K562 (cell line): ENCODE data around the gene QPCT. TPM values are rescaled to one million over a fixed set of nuclear protein-coding genes. Genes with fewer than 3 reads are reported as not detected.

Experiments
- ATAC-seq: fragments of 200-7000 bp; cut with Tn5 transposase; 3 replicates; pipeline ENCODE4 v1.9.1; 2020; ENCODE audit warnings: moderate library complexity
- Bru-seq: library from RNA; stranded (reverse); fragments of 400-500 nt; gene quantifications from one replicate; lab custom pipeline; 2021; lab: Mats Ljungman, UMichigan
- BruChase-seq, 2 experiments: library from RNA; stranded (reverse); fragments of 400-500 nt; gene quantifications; one replicate each; lab custom pipeline; 2021; lab: Mats Ljungman, UMichigan
- BruUV-seq: library from RNA; stranded (reverse); fragments of 400-500 nt; replicated peaks from 2 replicates; lab custom pipeline; 2021; lab: Mats Ljungman, UMichigan
- CTCF ChIA-PET: fragments of 300-600 bp; formaldehyde crosslinking; extraction: SDS; loops from one replicate; lab custom pipeline; 2021; ENCODE audit warnings: low intra/inter-chr PET ratio; lab: Yijun Ruan, JAX
- POLR2A ChIA-PET: fragments of 300-600, 350-650 bp; sonication (Branson Sonifier 250); formaldehyde crosslinking; extraction: SDS; loops from one replicate; lab custom pipeline; 2021; ENCODE audit warnings: antibody characterized with exemption, inconsistent platforms; lab: Yijun Ruan, JAX
- DNase-seq, 4 experiments: peaks; one replicate each; pipeline versions ENCODE4 v3.0.0 to v3.0.0-alpha.2; 2011 to 2018; ENCODE audit warnings: low spot score in 3 of 4, mixed read lengths in 3 of 4; ENCODE audit errors: extremely low read depth in 1 of 4
- FAIRE-seq: peaks from 2 replicates; lab custom pipeline; 2011; peaks lifted over from hg19 to GRCh38; lab: Jason Lieb, UNC
- H2AFZ ChIP-seq: 2 replicates; pipeline ENCODE4 v1.6.0; 2011; ENCODE audit warnings: low read depth, low read length, control low read depth, inconsistent platforms
- H3K27ac ChIP-seq: fragments of 200-600 bp; 3 replicates; pipeline ENCODE4 v1.8.0; 2011; ENCODE audit warnings: low read depth, mild to moderate bottlenecking, control low read depth, inconsistent platforms, low read length, moderate library complexity, mixed read lengths; ENCODE audit errors: extremely low read depth
- H3K27me3 ChIP-seq, 2 experiments: fragments of 300-600 bp in 1 of 2; 2 replicates in 1 of 2; 3 replicates in 1 of 2; pipeline versions ENCODE4 v1.6.0 to v1.8.0; 2011; ENCODE audit warnings: inconsistent platforms in 2 of 2, low read length in 2 of 2, mild to moderate bottlenecking in 1 of 2, mixed read lengths in 1 of 2, moderate library complexity in 1 of 2; ENCODE audit not compliant: control insufficient read depth in 2 of 2, insufficient read depth in 2 of 2
- H3K36me3 ChIP-seq: fragments of 300-600 bp; 3 replicates; pipeline ENCODE4 v1.8.0; 2011; ENCODE audit warnings: mild to moderate bottlenecking, low read length, inconsistent platforms; ENCODE audit not compliant: control insufficient read depth, insufficient read depth
- H3K4me1 ChIP-seq, 2 experiments: fragments of 200-600 bp in 1 of 2; replicated peaks in 1 of 2; 2 replicates in 1 of 2; 3 replicates in 1 of 2; pipeline versions ENCODE4 v1.5.1 to v1.8.0; 2011; ENCODE audit warnings: inconsistent platforms in 2 of 2, low read length in 2 of 2, mild to moderate bottlenecking in 1 of 2, mixed read lengths in 1 of 2, moderate library complexity in 1 of 2; ENCODE audit not compliant: control insufficient read depth in 2 of 2, insufficient read depth in 2 of 2
- H3K4me2 ChIP-seq: 2 replicates; pipeline ENCODE4 v1.6.1; 2011; ENCODE audit warnings: low read length, control low read depth, inconsistent platforms, mixed read lengths; ENCODE audit not compliant: insufficient read depth
- H3K4me3 ChIP-seq: fragments of 200-600 bp; sonication (generic), shearing (Covaris generic); 2 replicates; pipeline ENCODE4 v1.5.1; 2016; ENCODE audit warnings: control low read depth, inconsistent platforms
- H3K79me2 ChIP-seq: fragments of 200-600 bp; 3 replicates; pipeline ENCODE4 v1.8.0; 2011; ENCODE audit warnings: low read length, inconsistent platforms; ENCODE audit not compliant: control insufficient read depth, insufficient read depth
- H3K9ac ChIP-seq, 2 experiments: 2 replicates each; pipeline versions ENCODE4 v1.6.0 to v1.6.1; 2011; ENCODE audit warnings: low read depth in 2 of 2, low read length in 2 of 2, control low read depth in 1 of 2, inconsistent platforms in 1 of 2, mild to moderate bottlenecking in 1 of 2, mixed read lengths in 1 of 2; ENCODE audit not compliant: insufficient read depth in 1 of 2
- H3K9me1 ChIP-seq: one replicate; pipeline ENCODE4 v1.6.0; 2011; ENCODE audit warnings: inconsistent platforms, mild to moderate bottlenecking, low read length, moderate library complexity; ENCODE audit not compliant: control insufficient read depth, insufficient read depth
- H3K9me3 ChIP-seq: replicated peaks from 2 replicates; pipeline ENCODE4 v1.5.1; 2011; ENCODE audit warnings: low read depth, low read length, inconsistent platforms; ENCODE audit not compliant: control insufficient read depth, insufficient read depth
- H4K20me1 ChIP-seq: replicated peaks from 2 replicates; pipeline ENCODE4 v1.6.1; 2011; ENCODE audit warnings: low read length, inconsistent platforms, mixed read lengths; ENCODE audit not compliant: control insufficient read depth, insufficient read depth
- CREM ChIP-seq: IDR thresholded peaks from 2 replicates; pipeline ENCODE4 v1.6.1; 2014; ENCODE audit warnings: antibody characterized with exemption, low read depth
- DACH1 ChIP-seq: fragments of 450-650 bp; IDR thresholded peaks from 2 replicates; pipeline ENCODE4 v1.6.1; 2018; ENCODE audit not compliant: partially characterized antibody
- EGR1 ChIP-seq: fragments of 450-650 bp; conservative IDR thresholded peaks from 2 replicates; pipeline ENCODE4 v1.6.1; 2017; ENCODE audit warnings: mild to moderate bottlenecking
- ESRRB ChIP-seq: fragments of 250-450 bp; sonication (Bioruptor Pico); IDR thresholded peaks from 2 replicates; pipeline ENCODE4 v1.5.0; 2020; ENCODE audit warnings: mild to moderate bottlenecking, moderate library complexity, borderline replicate concordance
- JUND ChIP-seq, 2 experiments: IDR thresholded peaks; 2 replicates in 1 of 2; 3 replicates in 1 of 2; pipeline ENCODE4 v1.6.1; 2011; ENCODE audit warnings: borderline replicate concordance in 2 of 2, low read depth in 2 of 2, low read length in 2 of 2, improper control_type of control experiment in 1 of 2, missing biosample characterization in 1 of 2, missing genetic modification characterization in 1 of 2, missing genetic modification reagents in 1 of 2
- MAZ ChIP-seq, 2 experiments: fragments of 450-650 bp in 1 of 2; sonication (generic) in 1 of 2; formaldehyde crosslinking; IDR thresholded peaks in 1 of 2; conservative IDR thresholded peaks in 1 of 2; 2 replicates each; pipeline versions ENCODE4 v1.4.0 to v1.5.0; 2020; ENCODE audit warnings: mild to moderate bottlenecking in 1 of 2, missing genetic modification reagents in 1 of 2
- NCOA2 ChIP-seq, 2 experiments: fragments of 450-650 bp; IDR thresholded peaks; 2 replicates each; pipeline ENCODE4 v1.6.1; 2018; ENCODE audit warnings: mild to moderate bottlenecking in 2 of 2, moderate library complexity in 1 of 2; ENCODE audit not compliant: partially characterized antibody in 2 of 2
- PHF21A ChIP-seq: fragments of 450-650 bp; IDR thresholded peaks from 2 replicates; pipeline ENCODE4 v1.6.1; 2017; ENCODE audit warnings: low read depth, borderline replicate concordance
- SMAD4 ChIP-seq: fragments of 250-450 bp; sonication (Bioruptor Pico); conservative IDR thresholded peaks from 2 replicates; pipeline ENCODE4 v1.8.0; 2021; ENCODE audit warnings: inconsistent platforms, mild to moderate bottlenecking, moderate library complexity
- VEZF1 ChIP-seq: fragments of 200-800 bp; sonication (Bioruptor generic); IDR thresholded peaks from 2 replicates; pipeline ENCODE4 v1.6.1; 2017; ENCODE audit warnings: missing genetic modification characterization, missing compliant biosample characterization
- ZNF12 ChIP-seq: sonication (generic); formaldehyde crosslinking; IDR thresholded peaks from 2 replicates; pipeline ENCODE4 v1.4.0; 2020; ENCODE audit warnings: mild to moderate bottlenecking, missing genetic modification reagents
- ZNF121 ChIP-seq: sonication (generic); formaldehyde crosslinking; conservative IDR thresholded peaks from 2 replicates; pipeline ENCODE4 v1.8.0; 2022; ENCODE audit warnings: missing genetic modification reagents
- ZNF165 ChIP-seq: fragments of 250-450 bp; sonication (Bioruptor Pico); IDR thresholded peaks from 2 replicates; pipeline ENCODE4 v1.4.0; 2020; ENCODE audit warnings: borderline replicate concordance
- WGBS: fragments of 100-300 bp; shearing (Covaris generic); methylation state at CpG from one replicate; pipeline ENCODE4 v1.1.6; 2016; ENCODE audit warnings: low coverage, mixed read lengths; ENCODE audit not compliant: insufficient coverage; ENCODE audit errors: missing lambda C conversion rate; 5-methylcytosine and 5-hydroxymethylcytosine counted together
- in situ Hi-C: fragments of 300-500 bp; cut with MboI; formaldehyde crosslinking; loops from 4 replicates; pipeline ENCODE4 v1.15.0; 2018; ENCODE audit warnings: inconsistent platforms, mixed read lengths
- intact Hi-C: fragments of 100-400 bp; cut with micrococcal nuclease; formaldehyde crosslinking; loops from 2 replicates; pipeline ENCODE4 v1.14.2; 2022
- long read RNA-seq, 3 experiments: library from polyadenylated mRNA in 2 of 3; library from RNA in 1 of 3; unstranded in 2 of 3; stranded (forward) in 1 of 3; transcript quantifications; one replicate each; pipeline ENCODE4 v2.0.0, GENCODE V29; 2019 to 2022
- polyA minus RNA-seq, 3 experiments: library from RNA; depleted of rRNA, polyadenylated mRNA; stranded (reverse); fragments of >200 nt; gene quantifications; 2 replicates each; pipeline ENCODE4 v1.2.3, GENCODE V29; 2011
- polyA plus RNA-seq, 8 experiments: library from polyadenylated mRNA; depleted of rRNA in 4 of 8; stranded (reverse) in 5 of 8; unstranded in 3 of 8; fragments of >200 nt; fragmentation: Nextera tagmentation in 2 of 8; fragmentation: Illumina TruSeq in 1 of 8; extraction: Ambion mirVana in 2 of 8; extraction: Trizol in 1 of 8; gene quantifications; 2 replicates each; pipeline versions ENCODE4 v1.2.1 to v1.2.3, GENCODE V29; 2011 to 2014; ENCODE audit warnings: inconsistent platforms in 1 of 8, missing spikeins in 1 of 8
- total RNA-seq, 7 experiments: library from RNA; depleted of rRNA in 6 of 7; stranded (reverse); fragments of >200 nt in 6 of 7; fragmentation: Illumina TruSeq in 2 of 7; extraction: Trizol in 2 of 7; gene quantifications; 2 replicates each; pipeline versions ENCODE4 v1.2.1 to v1.2.3, GENCODE V29; 2011 to 2021; ENCODE audit warnings: low replicate concordance in 1 of 7

Gene QPCT
- not detected in 2 replicates for total RNA-seq (2011; cell fraction: chromatin; rRNA removed; ENCODE audit: low replicate concordance)
- total RNA-seq (2011; cell fraction: nucleolus; rRNA removed), result not detected in 2 replicates
- total RNA-seq (2011; cell fraction: nucleoplasm; rRNA removed), result not detected in 2 replicates
- not detected in 2 replicates for total RNA-seq (2014; rRNA removed)
- total RNA-seq (2014; rRNA removed; fragmentation: Illumina TruSeq; extraction: Trizol), result not detected in 2 replicates
- total RNA-seq (2015; rRNA removed; fragmentation: Illumina TruSeq; extraction: Trizol), result not detected in 2 replicates
- not detected in 2 replicates for total RNA-seq (2021)
- polyA plus RNA-seq (2011; rRNA removed), result 0.07 TPM in 1 of 2 replicates, not detected in the other
- not detected in 2 replicates for polyA plus RNA-seq (2011; cell fraction: cytosol; rRNA removed)
- not detected in 2 replicates for polyA plus RNA-seq (2011; cell fraction: nucleus; rRNA removed)
- polyA plus RNA-seq (2012), result not detected in 2 replicates
- polyA plus RNA-seq (2014; fragmentation: Illumina TruSeq; extraction: Trizol), result not detected in 2 replicates
- polyA plus RNA-seq (2014; fragmentation: Nextera tagmentation; extraction: Ambion mirVana), result not detected
- polyA plus RNA-seq (2014; rRNA removed), result not detected in 2 replicates
- not detected in 2 replicates for polyA minus RNA-seq (2011; rRNA and poly(A)+ RNA removed)
- not detected in 2 replicates for polyA minus RNA-seq (2011; cell fraction: cytosol; rRNA and poly(A)+ RNA removed)
- polyA minus RNA-seq (2011; cell fraction: nucleus; rRNA and poly(A)+ RNA removed), result not detected in 2 replicates
- Bru-seq, nascent RNA, result percentile 4 among the genes with signal in this experiment
- BruChase-seq, experiment 1, labeled RNA remaining after a 2-hour chase, result percentile 4 among the genes with signal in this experiment
- BruChase-seq, experiment 2, labeled RNA remaining after a 6-hour chase, result percentile 7 among the genes with signal in this experiment
- long read RNA-seq, experiment 1, result 0 reads
- long read RNA-seq, experiment 2, result 0 reads
- long read RNA-seq, experiment 3, result 0 reads

GRCh38 chr2:37344453-37345361, at the start of gene QPCT:
TSS of gene QPCT (plus strand) at chr2:37344630. CDS start at chr2:37344732, 102 bp downstream.
- Histone ChIP-seq H3K4me2 (no peak within 1 kb of the TSS), H3K36me3 (no peaks in the 10 kb centered on the region), H3K4me1 (peaks cover 0 to 10% of the 10 kb centered on the region in 2 experiments; a peak in 2 of 5 replicates), H3K27me3 (peaks cover 5 to 25% of the 10 kb centered on the region in 2 experiments), H4K20me1 (no peaks in the 10 kb centered on the region), H3K9ac (peak within 1 kb of the TSS in 1 of 2 experiments; percentile 15; a peak in 1 of 4 replicates), H3K9me1 (no peaks in the 10 kb centered on the region), H3K9me3 (no peaks in the 10 kb centered on the region), H3K79me2 (no peaks in the 10 kb centered on the region), H3K27ac (no peak within 1 kb of the TSS), H3K4me3 (no peak within 1 kb of the TSS), H2AFZ (no peak within 1 kb of the TSS)
- WGBS, result 51% methylated on average over 50 of the region's 73 CpGs
- FAIRE-seq (no peak), ATAC-seq (peak; percentile 67), DNase-seq (peak; percentile 13 to 29 (median 16))
- BruUV-seq, result no TSS peak
- in situ Hi-C loops (no loop called here), intact Hi-C loops (no loop called here)
- ChIA-PET CTCF (no interaction called here), POLR2A (no interaction called here)
- TF ChIP-seq ESRRB (CRISPR knock-in tag) (no peak), ZNF165 (no peak), ZNF121 (no peak), ZNF12 (CRISPR knock-in tag) (no peak), CREM (0 out of 2 replicates have a peak, but pooled peaks have one; percentile 5), EGR1 (no peak), NCOA2 (IDR thresholded peaks at IDR 0.05; ENCODE audit: partially characterized antibody in 2 of 2) (no peak), SMAD4 (CRISPR knock-in tag) (peak; percentile 49; the same call in 1 of the 2 replicates), PHF21A (no peak), JUND (IDR thresholded peaks at IDR 0.05; ENCODE audit: borderline replicate concordance, low read depth, low read length) (0 out of 2 replicates have a peak, but pooled peaks have one; percentile 19), JUND (tag; IDR thresholded peaks at IDR 0.05; ENCODE audit: borderline replicate concordance, low read depth, low read length) (no peak; the same call in 2 of the 3 replicates), MAZ (CRISPR knock-in tag; conservative IDR thresholded peaks at IDR 0.05 in 1 of 2, IDR thresholded peaks at IDR 0.05 in 1 of 2) (0 out of 4 replicates have a peak, but pooled peaks of 1 of the 2 experiments have one; percentile 15), VEZF1 (CRISPR knock-in tag) (peak; percentile 59), DACH1 (no peak)
